HL-60/S4 treated with phorbol 12-myristate 13-acetate at 8.2 ng/mL for 4 days and 3 days (cell line): ENCODE results near the gene NAT16.
"Not testable (repeated sequence)": the region's sequence is repeated elsewhere in the genome, so short reads cannot be mapped to it uniquely, and the experiment has no call there.

ENCODE experiments used
- in situ Hi-C: fragments of 300-500 bp; cut with MboI; formaldehyde crosslinking; loops from 2 replicates; pipeline ENCODE4 v1.15.0; 2022; ENCODE audit warnings: low sequenced_read_pairs

The NAT16 gene

DNA sequence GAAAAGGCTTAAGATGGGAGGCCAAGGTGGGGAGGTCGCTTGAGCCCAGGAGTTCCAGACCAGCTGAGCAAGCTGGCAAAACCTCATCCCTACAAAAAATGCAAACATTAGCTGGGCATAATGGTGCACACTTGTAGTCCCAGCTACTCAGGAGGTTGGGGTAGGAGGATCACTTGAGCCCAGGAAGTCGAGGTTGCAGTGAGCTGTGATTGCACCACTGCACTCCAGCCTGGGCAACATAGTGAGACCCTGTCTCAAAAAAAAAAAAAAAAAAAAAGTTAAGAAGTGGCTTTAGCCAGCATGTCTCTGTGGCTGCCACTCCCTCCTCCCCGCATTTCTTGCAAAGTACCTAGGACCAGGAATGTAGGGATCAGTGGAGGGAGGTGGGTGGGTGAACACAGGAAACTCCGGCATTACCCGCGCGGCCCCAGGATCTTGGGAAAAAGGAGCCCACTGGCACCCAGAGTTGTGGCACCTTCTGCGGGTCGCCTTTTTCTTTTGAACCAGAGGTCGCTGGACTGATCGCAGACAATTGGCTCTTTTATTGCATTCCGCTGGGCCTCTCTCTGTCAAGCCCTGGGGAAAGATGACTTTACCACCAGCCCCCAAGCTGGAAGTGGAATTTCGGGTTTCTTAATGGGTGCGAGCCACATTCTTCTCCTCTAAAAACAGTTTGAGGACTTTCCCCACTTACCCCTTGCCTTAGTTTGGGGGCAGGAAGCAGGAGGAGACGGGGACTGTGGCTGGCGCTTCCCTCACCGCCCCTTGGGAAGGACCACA is 18.2 kb downstream of the NAT16 start:
- in situ Hi-C loops = no loop called here

DNA sequence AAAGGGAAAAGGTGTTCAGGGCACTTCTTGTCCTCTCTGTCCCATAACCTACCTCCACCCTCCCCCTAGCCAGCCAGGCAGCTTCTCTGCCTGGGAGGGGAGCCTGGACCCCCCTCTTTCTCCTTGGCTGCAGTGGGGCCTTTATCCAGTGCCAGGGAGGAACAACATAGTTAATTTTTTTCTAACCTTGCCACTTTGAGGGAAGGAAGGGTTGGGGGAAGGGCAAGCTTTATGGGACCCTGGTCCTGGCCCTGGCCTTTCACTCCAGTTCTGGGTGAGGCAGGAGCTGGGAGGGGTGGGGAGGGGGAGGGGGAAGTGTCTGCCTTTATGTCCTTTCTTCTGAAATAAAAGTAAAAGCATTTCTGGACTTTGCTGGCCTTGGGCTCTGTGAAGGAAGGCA is 19.2 kb downstream of the NAT16 start:
- in situ Hi-C loops = no loop called here

DNA sequence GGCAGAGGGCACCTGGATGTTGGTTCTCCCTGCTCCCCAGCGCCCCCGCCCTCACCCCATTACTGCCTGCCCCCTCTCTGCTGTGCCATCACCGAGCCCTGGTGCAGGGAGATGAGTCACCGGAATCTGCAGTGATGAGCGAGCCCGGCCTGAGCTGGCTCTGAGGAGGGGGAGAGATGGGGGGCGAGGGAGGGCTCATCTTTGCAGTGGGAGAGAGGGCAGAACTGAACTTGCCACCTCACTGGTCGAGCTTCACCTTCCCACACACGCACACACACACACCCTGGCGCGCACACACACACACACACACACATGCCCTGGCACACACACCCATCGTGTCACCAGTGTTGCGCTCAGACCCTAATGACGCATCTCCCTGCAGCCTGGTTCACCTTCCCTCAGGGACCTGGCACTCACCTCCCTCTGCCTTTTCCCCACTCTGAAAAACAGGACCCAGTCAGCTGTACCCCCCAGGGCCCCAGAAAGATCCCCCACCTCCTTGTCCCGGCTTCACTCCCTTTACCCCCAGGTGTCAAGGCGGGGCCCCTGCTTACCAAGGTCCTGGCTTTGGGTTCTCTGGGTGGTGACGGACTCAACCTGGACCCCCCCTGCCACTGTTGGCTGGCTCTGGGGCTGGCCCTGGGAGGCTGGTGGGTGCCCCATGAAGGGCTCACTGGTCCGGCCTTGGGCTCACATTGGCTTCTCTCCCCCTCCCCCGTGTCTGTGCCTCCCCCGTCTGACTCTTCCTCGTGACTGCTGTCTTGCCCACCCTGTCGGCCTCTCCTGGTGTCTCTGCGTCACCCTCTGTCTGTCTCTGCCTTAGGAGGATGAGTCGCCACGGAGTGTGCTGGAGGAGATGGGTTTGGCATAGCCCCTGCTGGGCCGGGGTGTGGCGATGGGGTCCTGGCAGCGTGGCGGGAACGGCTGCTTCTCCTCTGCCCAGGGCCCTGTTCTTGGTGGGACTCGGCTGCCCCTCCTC is 20.1 kb downstream of the NAT16 start:
- in situ Hi-C loops = no loop called here

DNA sequence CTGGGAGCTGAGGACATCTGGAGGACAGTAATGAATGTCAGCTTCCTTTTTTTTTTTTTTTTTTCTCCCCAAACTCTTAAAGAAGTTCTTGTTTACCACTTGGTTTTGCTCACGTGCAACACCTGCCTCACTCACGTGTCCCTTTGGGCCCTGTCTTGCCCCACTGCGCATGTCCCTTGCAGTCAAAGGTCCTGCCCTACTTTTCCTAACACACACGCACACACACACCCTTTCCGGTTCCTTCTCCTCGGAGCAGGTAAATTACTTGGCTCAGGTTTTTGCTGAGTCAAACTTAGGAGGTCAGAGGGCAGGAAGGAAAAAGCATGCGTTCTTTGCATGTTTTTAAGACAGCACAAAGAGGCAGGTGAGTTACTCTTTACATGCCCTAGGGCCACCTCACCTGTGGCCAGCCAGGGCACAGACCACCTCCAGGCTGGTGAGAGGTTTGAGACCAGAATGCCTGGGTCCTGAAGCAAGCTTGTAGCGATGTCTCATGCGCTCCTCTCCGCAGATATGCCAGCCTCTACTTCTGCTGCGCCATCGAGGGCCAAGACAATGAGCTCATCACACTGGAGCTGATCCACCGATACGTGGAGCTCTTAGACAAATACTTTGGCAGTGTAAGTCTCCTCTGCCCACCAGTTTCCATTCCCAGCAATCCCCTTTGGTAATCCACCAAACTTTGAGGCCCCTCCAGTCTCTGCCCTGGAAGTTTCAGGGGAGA is 23.1 kb downstream of the NAT16 start:
- in situ Hi-C loops = no loop called here

DNA sequence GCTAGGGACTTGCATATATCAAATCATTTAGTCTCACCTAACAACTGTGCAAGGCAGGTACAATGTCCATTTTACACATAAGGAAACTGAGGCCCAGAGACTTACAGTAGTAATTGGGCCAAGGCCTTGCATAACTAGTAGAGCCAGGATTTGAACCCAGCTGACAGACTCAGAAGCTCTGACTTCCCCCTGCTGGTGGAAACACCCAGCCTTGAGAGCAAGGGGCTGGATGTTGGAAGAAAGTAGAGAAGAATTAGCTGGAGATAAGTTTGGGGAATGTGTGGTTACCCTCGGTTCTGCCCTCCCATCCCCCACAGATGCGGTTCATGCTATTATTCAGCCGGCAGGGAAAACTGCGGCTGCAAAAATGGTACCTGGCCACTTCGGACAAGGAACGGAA is 23.8 kb downstream of the NAT16 start:
- in situ Hi-C loops = no loop called here

DNA sequence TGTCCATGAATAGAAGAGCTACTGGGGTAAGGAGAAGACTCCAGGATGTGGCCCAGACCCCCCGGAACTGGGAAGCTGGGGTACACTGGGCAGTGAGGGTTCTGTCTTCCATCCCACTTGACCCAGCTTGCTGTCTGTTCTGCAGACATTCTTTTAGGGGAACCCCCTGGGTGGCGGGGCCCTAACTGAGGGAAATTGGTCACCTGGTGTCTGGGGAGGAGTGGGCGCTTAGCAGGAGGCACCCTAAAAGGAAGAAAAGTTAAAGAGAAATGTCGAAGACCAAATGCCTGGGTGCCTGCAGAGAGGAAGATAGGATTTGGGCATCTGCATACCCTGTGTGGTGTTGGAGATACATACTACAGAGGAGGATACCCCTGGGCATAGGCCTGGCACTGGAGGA is 24.8 kb downstream of the NAT16 start:
- in situ Hi-C loops = no loop called here

DNA sequence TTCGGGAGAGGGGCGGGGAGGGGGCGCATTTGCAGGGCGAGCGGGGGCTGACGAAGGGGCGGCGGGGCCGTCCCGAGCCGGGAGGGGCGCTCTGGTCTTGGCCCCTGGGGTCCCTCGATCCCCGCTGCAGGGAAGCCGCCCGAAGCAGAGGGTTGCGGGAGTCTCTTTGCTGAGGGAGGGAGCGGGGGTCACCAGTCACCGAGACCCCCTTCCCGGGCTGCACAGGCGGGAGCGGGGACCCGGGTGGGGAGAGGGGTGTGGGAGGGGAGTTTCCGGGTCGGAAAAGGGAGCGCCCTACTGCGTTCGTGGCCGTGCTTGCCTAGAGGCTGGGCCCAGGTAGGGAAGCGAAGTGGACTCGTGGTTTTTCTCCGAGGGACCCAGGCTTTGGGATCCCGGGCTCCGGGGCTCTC is 25.4 kb downstream of the NAT16 start:
- in situ Hi-C loops = no loop called here

DNA sequence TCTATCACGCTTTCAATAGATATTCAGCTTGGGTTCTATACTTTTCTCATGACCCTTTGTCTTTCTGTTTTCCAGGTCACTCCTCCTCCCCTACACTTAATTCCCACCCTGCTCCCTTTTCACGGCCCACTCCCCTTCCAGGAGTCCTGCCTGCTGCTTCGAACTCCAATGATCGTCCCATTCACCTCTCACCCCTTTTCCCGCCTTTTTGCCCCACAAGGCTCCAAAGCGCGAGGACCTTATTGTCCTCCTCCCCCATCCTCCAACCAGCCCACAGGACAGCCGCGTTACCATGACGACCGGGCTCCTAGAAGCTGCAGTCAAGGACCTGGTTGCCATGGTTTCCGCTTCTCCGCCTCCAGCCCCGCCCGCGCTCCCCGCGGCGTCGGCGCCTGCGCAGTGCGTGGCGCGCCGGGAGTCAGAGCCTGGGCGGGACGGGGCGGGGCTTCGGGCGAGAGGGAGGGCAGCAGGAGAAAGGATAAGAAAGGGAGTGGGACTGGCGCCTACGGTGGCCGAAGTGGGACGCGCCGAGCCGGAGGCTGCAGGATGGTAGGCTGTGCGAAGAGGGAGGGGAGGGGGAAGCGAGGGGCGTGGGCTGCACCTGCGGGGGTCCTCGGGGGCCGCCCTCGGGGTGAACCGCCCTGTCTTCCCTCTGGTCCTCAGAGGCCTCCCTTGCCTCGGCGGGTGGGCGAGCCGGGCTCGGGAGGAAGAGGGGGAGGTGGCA is 26.0 kb downstream of the NAT16 start, which contains the start of gene AP1S1:
TSS of gene AP1S1 (plus strand) at position 508 of the 724 bp plus-strand sequence. CDS start at position 547, 39 bp downstream.
- in situ Hi-C loops = no loop called here

DNA sequence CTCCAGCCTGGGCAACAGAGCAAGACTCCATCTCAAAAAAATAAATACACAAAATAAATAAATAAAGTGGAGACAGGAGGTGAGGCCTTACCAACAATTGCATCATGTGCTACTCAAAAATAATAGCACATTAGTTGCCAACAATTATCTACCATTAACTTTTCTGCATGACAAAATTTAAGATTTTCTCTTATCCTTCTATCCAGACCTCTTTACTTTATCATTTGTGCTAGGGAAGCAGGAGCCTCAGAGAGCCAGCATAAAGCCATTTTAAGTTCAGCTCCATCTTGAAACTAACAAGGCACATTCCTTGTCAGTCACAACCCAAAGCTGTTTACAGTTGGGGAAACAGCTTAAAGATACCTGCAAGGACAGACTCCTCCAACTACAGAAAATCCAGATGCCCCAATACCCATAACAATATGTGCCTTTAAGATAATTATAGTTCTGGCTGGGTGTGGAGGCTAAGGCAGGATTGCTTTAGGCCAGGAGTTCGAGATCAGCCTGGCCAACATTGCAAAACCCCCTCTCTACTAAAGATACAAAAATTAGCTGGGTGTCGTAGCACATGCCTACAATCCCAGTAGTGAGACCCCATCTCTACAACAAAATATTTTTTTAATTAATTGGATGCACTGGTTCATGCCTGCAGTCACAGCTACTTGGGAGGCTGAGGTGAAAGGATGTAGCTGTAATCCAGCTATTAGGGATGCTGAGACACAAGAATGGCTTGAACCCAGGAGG is 28.0 kb downstream of the NAT16 start:
- in situ Hi-C loops = no loop called here

DNA sequence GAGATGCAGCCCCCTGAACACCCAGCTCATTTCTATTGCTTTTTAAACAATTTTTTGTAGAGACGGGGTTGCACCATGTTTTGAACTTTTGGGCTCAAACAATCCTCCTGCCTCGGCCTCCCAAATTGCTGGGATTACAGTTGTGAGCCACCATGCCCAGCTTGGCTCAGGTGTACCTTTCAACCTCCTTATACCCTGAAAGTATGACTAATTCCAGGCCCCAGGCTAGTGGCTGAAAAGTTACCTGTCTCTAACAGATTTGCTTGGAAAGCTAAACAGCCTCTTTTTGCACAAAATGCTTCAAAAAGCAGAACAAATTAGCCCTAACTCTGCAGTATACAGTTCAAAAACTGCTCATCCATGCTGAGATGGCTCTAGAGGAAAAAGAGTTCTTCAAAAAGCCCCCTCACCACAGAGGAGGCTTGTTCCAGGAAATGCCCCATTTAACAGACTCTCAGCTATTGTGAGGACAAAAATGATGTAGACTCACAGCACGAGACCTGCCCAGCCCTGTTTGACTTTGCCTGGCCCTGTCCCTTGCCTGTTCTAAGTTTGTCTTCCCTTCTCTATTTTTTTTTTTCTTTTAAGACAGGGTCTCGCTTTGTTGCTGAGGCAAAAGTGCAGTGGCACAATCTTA is 39.2 kb downstream of the NAT16 start:
- in situ Hi-C loops = no loop called here

DNA sequence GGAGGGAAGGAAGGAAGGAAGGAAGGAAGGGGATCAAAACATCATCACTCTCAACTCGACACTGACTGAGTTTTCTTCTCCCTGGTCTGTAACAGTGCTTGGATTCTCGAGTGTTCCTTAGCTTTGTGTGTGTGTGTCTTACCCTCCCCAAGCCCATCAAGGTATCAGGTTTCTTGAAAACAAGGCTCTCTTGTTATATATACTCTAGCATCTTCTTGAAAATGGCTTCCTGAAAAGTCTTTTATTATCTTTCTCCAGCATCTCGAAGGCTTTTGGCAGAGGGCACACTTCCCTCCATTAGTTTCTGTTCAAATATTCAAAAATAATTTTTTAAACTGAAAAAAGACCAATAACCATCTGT is 39.8 kb downstream of the NAT16 start:
- in situ Hi-C loops = no loop called here

DNA sequence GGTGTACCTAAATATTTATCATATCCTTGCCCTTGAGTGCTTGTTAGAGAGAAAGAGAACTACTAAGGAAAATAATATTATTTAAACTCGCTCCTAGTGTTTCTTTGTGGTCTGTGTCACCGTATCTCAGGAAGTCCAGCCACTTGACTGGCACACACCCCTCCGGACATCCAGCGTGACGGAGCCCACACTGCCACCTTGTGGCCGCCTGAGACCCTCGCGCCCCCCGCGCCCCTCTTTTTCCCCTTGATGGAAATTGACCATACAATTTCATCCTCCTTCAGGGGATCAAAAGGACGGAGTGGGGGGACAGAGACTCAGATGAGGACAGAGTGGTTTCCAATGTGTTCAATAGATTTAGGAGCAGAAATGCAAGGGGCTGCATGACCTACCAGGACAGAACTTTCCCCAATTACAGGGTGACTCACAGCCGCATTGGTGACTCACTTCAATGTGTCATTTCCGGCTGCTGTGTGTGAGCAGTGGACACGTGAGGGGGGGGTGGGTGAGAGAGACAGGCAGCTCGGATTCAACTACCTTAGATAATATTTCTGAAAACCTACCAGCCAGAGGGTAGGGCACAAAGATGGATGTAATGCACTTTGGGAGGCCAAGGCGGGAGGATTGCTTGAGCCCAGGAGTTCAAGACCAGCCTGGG is 41.8 kb downstream of the NAT16 start:
- in situ Hi-C loops = no loop called here

DNA sequence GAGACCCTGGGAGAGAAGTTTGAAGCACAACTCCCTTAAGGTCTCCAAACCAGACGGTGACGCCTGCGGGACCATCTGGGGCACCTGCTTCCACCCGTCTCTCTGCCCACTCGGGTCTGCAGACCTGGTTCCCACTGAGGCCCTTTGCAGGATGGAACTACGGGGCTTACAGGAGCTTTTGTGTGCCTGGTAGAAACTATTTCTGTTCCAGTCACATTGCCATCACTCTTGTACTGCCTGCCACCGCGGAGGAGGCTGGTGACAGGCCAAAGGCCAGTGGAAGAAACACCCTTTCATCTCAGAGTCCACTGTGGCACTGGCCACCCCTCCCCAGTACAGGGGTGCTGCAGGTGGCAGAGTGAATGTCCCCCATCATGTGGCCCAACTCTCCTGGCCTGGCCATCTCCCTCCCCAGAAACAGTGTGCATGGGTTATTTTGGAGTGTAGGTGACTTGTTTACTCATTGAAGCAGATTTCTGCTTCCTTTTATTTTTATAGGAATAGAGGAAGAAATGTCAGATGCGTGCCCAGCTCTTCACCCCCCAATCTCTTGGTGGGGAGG is 42.4 kb downstream of the NAT16 start:
- in situ Hi-C loops = no loop called here

DNA sequence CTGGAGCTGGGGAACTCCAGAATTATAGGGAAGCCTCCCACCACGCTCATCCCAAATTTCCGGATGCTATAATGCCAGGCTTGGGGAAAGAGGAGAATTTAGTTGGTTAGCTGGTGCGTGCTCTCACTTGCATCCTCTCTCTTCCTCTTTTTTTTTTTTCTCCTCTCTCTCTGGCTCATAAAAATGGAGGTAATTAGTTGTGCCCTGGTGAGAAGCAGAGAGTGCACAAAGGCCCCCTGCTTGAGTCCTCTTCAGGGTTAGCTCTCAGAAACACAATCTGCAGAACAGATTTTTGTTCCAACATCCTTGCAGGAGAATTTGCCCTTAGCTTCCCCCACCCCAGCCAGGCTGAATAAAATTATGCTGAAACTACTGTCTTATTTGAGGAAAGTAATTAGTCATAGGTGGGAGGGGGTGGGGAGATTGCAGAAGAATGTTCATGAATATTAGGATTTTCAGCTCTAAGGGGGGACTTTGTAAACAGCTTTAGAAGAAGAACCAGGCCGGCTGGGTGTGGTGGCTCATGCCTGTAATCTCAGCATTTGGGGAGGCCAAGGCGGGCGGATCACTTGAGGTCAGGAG is 45.6 kb downstream of the NAT16 start:
- in situ Hi-C loops = no loop called here

DNA sequence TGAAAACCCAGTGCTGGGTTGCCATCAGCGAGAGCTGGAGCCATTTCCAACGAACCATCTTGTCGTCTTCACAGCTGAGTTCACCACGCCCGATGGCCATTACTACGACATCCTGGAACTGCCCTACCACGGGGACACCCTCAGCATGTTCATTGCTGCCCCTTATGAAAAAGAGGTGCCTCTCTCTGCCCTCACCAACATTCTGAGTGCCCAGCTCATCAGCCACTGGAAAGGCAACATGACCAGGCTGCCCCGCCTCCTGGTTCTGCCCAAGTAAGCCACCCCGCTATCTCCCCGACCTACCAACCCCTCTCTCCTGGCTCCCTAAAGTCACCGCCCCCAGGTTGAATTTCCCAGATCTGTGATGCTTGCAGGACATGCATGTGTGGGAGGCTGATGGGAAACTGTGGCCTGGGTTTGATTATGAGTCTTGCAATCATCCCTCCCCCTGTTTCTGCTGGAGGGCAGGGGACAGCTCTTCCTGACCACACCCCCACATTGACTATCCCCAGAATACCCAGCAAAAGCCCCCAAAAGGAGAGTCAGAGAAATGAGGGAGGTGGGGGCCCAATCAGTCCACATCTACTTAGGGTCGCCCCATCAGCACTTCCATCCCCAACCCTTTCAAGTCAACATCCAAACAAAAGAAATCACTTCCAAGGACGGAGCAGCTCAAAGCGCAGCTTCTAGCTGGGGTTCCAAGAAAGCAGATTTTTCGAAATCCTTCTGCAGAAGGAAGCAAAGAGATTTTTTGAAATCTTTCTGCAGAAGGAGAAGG is 46.3 kb downstream of the NAT16 start:
- in situ Hi-C loops = no loop called here

DNA sequence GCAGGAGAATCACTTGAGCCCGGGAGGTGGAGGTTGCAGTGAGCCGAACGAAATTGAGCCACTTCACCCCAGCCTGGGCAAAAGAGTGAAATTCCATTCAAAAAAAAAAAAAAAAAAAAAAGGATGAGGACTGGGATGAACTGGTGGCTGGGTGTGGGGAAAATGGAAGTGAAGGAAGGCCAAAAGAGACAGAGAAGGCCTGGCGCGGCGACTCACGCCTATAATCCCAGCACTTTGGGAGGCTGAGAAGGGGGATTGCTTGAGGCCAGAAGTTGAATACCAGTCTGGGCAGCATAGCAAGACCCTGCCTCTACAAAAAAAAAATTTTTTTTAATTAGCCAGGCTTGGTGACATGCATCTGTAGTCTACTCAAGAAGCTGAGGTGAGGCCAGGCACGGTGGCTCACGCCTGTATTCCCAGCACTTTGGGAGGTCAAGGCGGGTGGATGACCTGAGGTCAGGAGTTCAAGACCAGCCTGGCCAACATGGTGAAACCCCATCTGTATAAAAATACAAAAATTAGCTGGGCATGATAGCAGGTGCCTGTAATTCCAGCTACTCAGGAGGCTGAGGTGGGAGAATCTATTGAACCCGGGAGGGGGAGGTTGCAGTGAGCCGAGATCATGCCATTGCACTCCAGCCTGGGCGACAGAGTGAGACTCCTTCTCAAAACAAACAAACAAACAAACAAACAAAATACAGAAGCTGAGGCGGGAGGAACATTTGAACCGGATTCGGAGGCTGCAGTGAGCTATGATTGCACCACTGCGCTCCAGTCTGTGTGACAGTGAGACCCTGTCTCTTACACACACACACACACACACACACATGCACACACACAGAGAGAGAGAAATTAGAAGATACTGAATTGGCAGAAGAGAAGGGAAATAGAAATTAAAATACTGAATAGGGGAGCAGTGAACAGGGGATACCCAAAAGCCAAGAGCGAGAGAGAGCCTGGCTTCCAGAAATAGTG is 47.2 kb downstream of the NAT16 start:
- in situ Hi-C loops = not testable (repeated sequence)
